H9 (cell line): Measurements from ENCODE around the gene ZSWIM3. TPM values are rescaled to one million over a fixed set of nuclear protein-coding genes. Genes with fewer than 3 reads are reported as not detected.
A peak's percentile ranks its signal among the peaks of the same experiment; 100 is the strongest.

Source experiments
- DNase-seq: peaks from one replicate; pipeline ENCODE4 v3.0.0-alpha.2; 2017
- H2AFZ ChIP-seq: one replicate; pipeline ENCODE4 v1.6.1; 2013; ENCODE audit warnings: mild to moderate bottlenecking, low read length, control low read depth, moderate library complexity
- H2AK5ac ChIP-seq: 2 replicates; pipeline ENCODE4 v1.6.1; 2013; ENCODE audit warnings: low read length, control low read depth, mixed read lengths; ENCODE audit not compliant: insufficient read length
- H2BK120ac ChIP-seq: one replicate; pipeline ENCODE4 v1.6.1; 2013; ENCODE audit warnings: low read depth, mild to moderate bottlenecking, low read length, control low read depth, inconsistent platforms; ENCODE audit not compliant: poor library complexity, severe bottlenecking
- H2BK12ac ChIP-seq: 2 replicates; pipeline ENCODE4 v1.6.1; 2013; ENCODE audit warnings: low read length, control low read depth, mixed read lengths, low read depth; ENCODE audit not compliant: insufficient read length
- H2BK15ac ChIP-seq: 2 replicates; pipeline ENCODE4 v1.6.1; 2013; ENCODE audit warnings: low read depth, low read length, control low read depth
- H2BK20ac ChIP-seq: one replicate; pipeline ENCODE4 v1.6.1; 2013; ENCODE audit warnings: low read depth, mild to moderate bottlenecking, low read length, control low read depth, inconsistent platforms; ENCODE audit not compliant: poor library complexity, severe bottlenecking
- H2BK5ac ChIP-seq: 2 replicates; pipeline ENCODE4 v1.6.1; 2013; ENCODE audit warnings: low read length, control low read depth, mixed read lengths; ENCODE audit not compliant: insufficient read length
- H3K14ac ChIP-seq: 2 replicates; pipeline ENCODE4 v1.6.1; 2013; ENCODE audit warnings: low read length, control low read depth; ENCODE audit not compliant: insufficient read depth
- H3K18ac ChIP-seq: 2 replicates; pipeline ENCODE4 v1.6.1; 2013; ENCODE audit warnings: low read depth, mild to moderate bottlenecking, mixed read lengths, low read length, control low read depth; ENCODE audit not compliant: insufficient read length
- H3K23ac ChIP-seq: 2 replicates; pipeline ENCODE4 v1.6.1; 2013; ENCODE audit warnings: low read length, control low read depth, mixed read lengths, low read depth; ENCODE audit not compliant: insufficient read length
- H3K23me2 ChIP-seq: 2 replicates; pipeline ENCODE4 v1.6.1; 2013; ENCODE audit warnings: low read depth, mild to moderate bottlenecking, mixed read lengths, low read length, control low read depth; ENCODE audit not compliant: insufficient read length, poor library complexity, severe bottlenecking
- H3K27ac ChIP-seq: 2 replicates; pipeline ENCODE4 v1.5.1; 2013; ENCODE audit warnings: low read length, control low read depth, mixed read lengths, low read depth; ENCODE audit not compliant: insufficient read length
- H3K27me3 ChIP-seq: 2 replicates; pipeline ENCODE4 v1.6.1; 2013; ENCODE audit warnings: low read length, control low read depth, inconsistent platforms; ENCODE audit not compliant: insufficient read depth
- H3K4ac ChIP-seq: 2 replicates; pipeline ENCODE4 v1.6.1; 2013; ENCODE audit warnings: low read depth, mild to moderate bottlenecking, control low read depth, inconsistent platforms, low read length, moderate library complexity
- H3K4me1 ChIP-seq: 2 replicates; pipeline ENCODE4 v1.6.1; 2013; ENCODE audit warnings: low read length, control low read depth, inconsistent platforms; ENCODE audit not compliant: insufficient read depth
- H3K4me2 ChIP-seq: 2 replicates; pipeline ENCODE4 v1.6.1; 2013; ENCODE audit warnings: low read length, control low read depth, mixed read lengths; ENCODE audit not compliant: insufficient read length, insufficient read depth
- H3K56ac ChIP-seq: 2 replicates; pipeline ENCODE4 v1.6.1; 2013; ENCODE audit warnings: low read depth, mild to moderate bottlenecking, mixed read lengths, low read length, control low read depth; ENCODE audit not compliant: insufficient read length
- H3K79me1 ChIP-seq: 2 replicates; pipeline ENCODE4 v1.6.1; 2013; ENCODE audit warnings: low read depth, mild to moderate bottlenecking, moderate library complexity, low read length, control low read depth, inconsistent platforms; ENCODE audit not compliant: insufficient read depth, poor library complexity, severe bottlenecking
- H3K79me2 ChIP-seq: 2 replicates; pipeline ENCODE4 v1.6.1; 2013; ENCODE audit warnings: low read length, control low read depth, inconsistent platforms; ENCODE audit not compliant: insufficient read depth
- H3K9ac ChIP-seq: 2 replicates; pipeline ENCODE4 v1.6.1; 2013; ENCODE audit warnings: low read length, control low read depth, mixed read lengths; ENCODE audit not compliant: insufficient read length; ENCODE audit errors: extremely low read depth
- H3K9me3 ChIP-seq: one replicate; pipeline ENCODE4 v1.6.1; 2013; ENCODE audit warnings: low read depth, low read length, inconsistent platforms; ENCODE audit not compliant: control insufficient read depth
- H3T11ph ChIP-seq: one replicate; pipeline ENCODE4 v1.6.1; 2013; ENCODE audit warnings: mild to moderate bottlenecking, low read length, control low read depth, inconsistent platforms
- H4K20me1 ChIP-seq: one replicate; pipeline ENCODE4 v1.6.1; 2013; ENCODE audit not compliant: control insufficient read depth, insufficient read length, insufficient read depth
- H4K5ac ChIP-seq: 2 replicates; pipeline ENCODE4 v1.6.1; 2013; ENCODE audit warnings: low read depth, mild to moderate bottlenecking, mixed read lengths, low read length, control low read depth; ENCODE audit not compliant: insufficient read length
- H4K8ac ChIP-seq: replicated peaks from 2 replicates; pipeline ENCODE4 v1.6.1; 2013; ENCODE audit warnings: low read length, control low read depth, mixed read lengths, low read depth; ENCODE audit not compliant: insufficient read length
- H4K91ac ChIP-seq: 2 replicates; pipeline ENCODE4 v1.6.1; 2013; ENCODE audit warnings: low read depth, mild to moderate bottlenecking, moderate library complexity, mixed read lengths, low read length, control low read depth; ENCODE audit not compliant: insufficient read length
- H3K27ac Mint-ChIP-seq, 3 experiments: 2 replicates in 2 of 3; 3 replicates in 1 of 3; pipeline ENCODE4 v1.8.0; 2020 to 2021; ENCODE audit warnings: mixed read lengths in 3 of 3, mild to moderate bottlenecking in 1 of 3, moderate library complexity in 1 of 3
- H3K27me3 Mint-ChIP-seq: 2 replicates; pipeline ENCODE4 v1.8.0; 2021; ENCODE audit warnings: low read depth, mild to moderate bottlenecking, moderate library complexity, mixed read lengths
- H3K36me3 Mint-ChIP-seq, 3 experiments: 2 replicates in 2 of 3; 3 replicates in 1 of 3; pipeline ENCODE4 v1.8.0; 2020 to 2021; ENCODE audit warnings: low read depth in 3 of 3, mixed read lengths in 3 of 3; ENCODE audit not compliant: insufficient read depth in 1 of 3
- H3K4me1 Mint-ChIP-seq, 2 experiments: 2 replicates each; pipeline ENCODE4 v1.8.0; 2020; ENCODE audit warnings: mixed read lengths in 2 of 2
- H3K4me3 Mint-ChIP-seq, 2 experiments: 2 replicates in 1 of 2; 3 replicates in 1 of 2; pipeline ENCODE4 v1.8.0; 2020 to 2021; ENCODE audit warnings: mild to moderate bottlenecking in 2 of 2, mixed read lengths in 2 of 2, moderate library complexity in 1 of 2
- H3K9me3 Mint-ChIP-seq, 2 experiments: 2 replicates in 1 of 2; 3 replicates in 1 of 2; pipeline ENCODE4 v1.8.0; 2020; ENCODE audit warnings: mild to moderate bottlenecking in 2 of 2, mixed read lengths in 2 of 2, moderate library complexity in 1 of 2
- WGBS: extraction: QIAGEN DNeasy Blood & Tissue Kit; methylation state at CpG from one replicate; pipeline ENCODE4 v1.1.7; 2013; ENCODE audit warnings: missing lambda C conversion rate, low lambda C conversion rate, mixed read lengths; ENCODE audit not compliant: insufficient read length; ENCODE audit errors: extremely low coverage; 5-methylcytosine and 5-hydroxymethylcytosine counted together
- total RNA-seq: library from RNA; stranded (reverse); gene quantifications from 2 replicates; pipeline ENCODE4 v1.2.1, GENCODE V29; 2021
- TF ChIP-seq, protein P1 (sequence below): fragments of 200-600 bp; sonication (generic); conservative IDR thresholded peaks from 3 replicates; pipeline ENCODE4 v1.8.0; 2021; ENCODE audit warnings: antibody characterized with exemption, mild to moderate bottlenecking

ZSWIM3 gene
- total RNA-seq, 1 experiment from 2014 or later: 8.0 TPM

DNA sequence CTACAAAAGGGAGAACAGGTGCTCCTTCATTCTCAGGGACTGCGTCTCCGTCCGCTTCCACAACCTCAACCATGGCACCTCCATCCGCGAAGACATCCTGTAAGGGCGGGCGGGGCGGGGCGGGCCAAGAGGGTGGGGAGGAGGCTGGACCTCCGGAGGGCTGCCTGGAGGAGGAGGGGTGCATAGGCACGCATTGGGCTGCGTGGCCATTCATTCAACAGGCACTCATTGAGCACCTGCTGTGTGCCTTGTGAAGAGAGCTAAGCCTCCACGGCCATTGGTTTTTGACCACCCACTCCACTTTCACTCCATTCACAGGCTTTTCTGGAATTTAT lies 435 bp downstream of the ZSWIM3 start:
- no CpG with 5 or more reads among the region's 13 CpGs for WGBS
- Histone ChIP-seq H2AFZ (no peak overlapping the region), H2BK20ac (no peak overlapping the region), H4K20me1 (peaks cover 2% of the 10 kb centered on the region), H2BK12ac (no peak overlapping the region), H3K18ac (no peak overlapping the region), H3K4me1 (peaks cover 14% of the 10 kb centered on the region; the same call in 1 of the 2 replicates), H3K79me2 (peaks cover 3% of the 10 kb centered on the region; the same call in 1 of the 2 replicates), H3K4me2 (peak overlapping the region; percentile 97), H2AK5ac (no peak overlapping the region), H3K79me1 (no peaks in the 10 kb centered on the region), H2BK5ac (no peak overlapping the region), H3K27ac (no peak overlapping the region), H4K8ac (no peak overlapping the region), H4K5ac (no peak overlapping the region), H3K23me2 (peaks cover 5% of the 10 kb centered on the region), H3K14ac (no peak overlapping the region), H4K91ac (no peak overlapping the region), H2BK15ac (no peak overlapping the region), H2BK120ac (no peak overlapping the region), H3T11ph (no peak overlapping the region), H3K27me3 (no peaks in the 10 kb centered on the region), H3K9me3 (no peaks in the 10 kb centered on the region), H3K9ac (no peak overlapping the region), H3K4ac (no peak overlapping the region), H3K23ac (no peak overlapping the region), H3K56ac (no peak overlapping the region)
- Mint-ChIP-seq H3K27me3 (no peaks in the 10 kb centered on the region), H3K4me1 (peaks cover 50 to 55% of the 10 kb centered on the region in 2 experiments), H3K36me3 (peaks cover 5 to 8% (median 6%) of the 10 kb centered on the region in 3 experiments; a peak in 5 of 7 replicates), H3K4me3 (peak overlapping the region; percentile 90 to 93), H3K9me3 (no peaks in the 10 kb centered on the region), H3K27ac (peak overlapping the region; percentile 95 to 99 (median 96))
- peak; percentile 89 for DNase-seq
- TF ChIP-seq, protein P1, sequence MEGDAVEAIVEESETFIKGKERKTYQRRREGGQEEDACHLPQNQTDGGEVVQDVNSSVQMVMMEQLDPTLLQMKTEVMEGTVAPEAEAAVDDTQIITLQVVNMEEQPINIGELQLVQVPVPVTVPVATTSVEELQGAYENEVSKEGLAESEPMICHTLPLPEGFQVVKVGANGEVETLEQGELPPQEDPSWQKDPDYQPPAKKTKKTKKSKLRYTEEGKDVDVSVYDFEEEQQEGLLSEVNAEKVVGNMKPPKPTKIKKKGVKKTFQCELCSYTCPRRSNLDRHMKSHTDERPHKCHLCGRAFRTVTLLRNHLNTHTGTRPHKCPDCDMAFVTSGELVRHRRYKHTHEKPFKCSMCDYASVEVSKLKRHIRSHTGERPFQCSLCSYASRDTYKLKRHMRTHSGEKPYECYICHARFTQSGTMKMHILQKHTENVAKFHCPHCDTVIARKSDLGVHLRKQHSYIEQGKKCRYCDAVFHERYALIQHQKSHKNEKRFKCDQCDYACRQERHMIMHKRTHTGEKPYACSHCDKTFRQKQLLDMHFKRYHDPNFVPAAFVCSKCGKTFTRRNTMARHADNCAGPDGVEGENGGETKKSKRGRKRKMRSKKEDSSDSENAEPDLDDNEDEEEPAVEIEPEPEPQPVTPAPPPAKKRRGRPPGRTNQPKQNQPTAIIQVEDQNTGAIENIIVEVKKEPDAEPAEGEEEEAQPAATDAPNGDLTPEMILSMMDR: no peak
